Right cardiac atrium (tissue), 5 donors: Measurements from ENCODE around the gene CHL1. TPM values are rescaled to one million over a fixed set of nuclear protein-coding genes. Genes with fewer than 3 reads are reported as not detected.

Experiments
- ATAC-seq, 2 donors: fragments of 200-7000 bp; cut with Tn5 transposase; one replicate each; pipeline versions ENCODE4 v1.8.0 to v1.9.1; 2020; ENCODE audit warnings: moderate library complexity in 2 of 2, mild to moderate bottlenecking in 1 of 2
- DNase-seq, 3 donors: peaks; one replicate each; pipeline ENCODE4 v3.0.0-alpha.2; 2020
- H3K27ac ChIP-seq: one replicate; pipeline ENCODE4 v1.5.1; 2013; ENCODE audit warnings: mild to moderate bottlenecking, low read length, control low read depth, moderate library complexity
- H3K27me3 ChIP-seq: one replicate; pipeline ENCODE4 v1.6.1; 2013; ENCODE audit not compliant: control insufficient read depth, insufficient read depth
- H3K4me1 ChIP-seq: one replicate; pipeline ENCODE4 v1.6.1; 2013; ENCODE audit warnings: low read length; ENCODE audit not compliant: control insufficient read depth, insufficient read depth
- H3K4me3 ChIP-seq: one replicate; pipeline ENCODE4 v1.5.1; 2013; ENCODE audit warnings: low read length, control low read depth
- H3K9me3 ChIP-seq: one replicate; pipeline ENCODE4 v1.6.1; 2013; ENCODE audit warnings: low read length; ENCODE audit not compliant: control insufficient read depth
- WGBS: extraction: QIAGEN DNeasy Blood & Tissue Kit; methylation state at CpG from one replicate; pipeline ENCODE4 v1.1.7; 2013; 5-methylcytosine and 5-hydroxymethylcytosine counted together
- intact Hi-C, 4 donors: fragments of 100-400 bp; cut with DNase I; formaldehyde crosslinking; loops; one replicate each; pipeline versions ENCODE4 v1.11.0 to v1.14.0; 2022 to 2023
- polyA plus RNA-seq: library from polyadenylated mRNA; stranded (reverse); fragments of 200-250 nt; gene quantifications from one replicate; pipeline ENCODE4 v1.2.3, GENCODE V29; 2013
- total RNA-seq, 4 donors: library from RNA; stranded (reverse); fragmentation: NEBNext Ultra II Directional; extraction: Animal tissue kit (Norgen Biotek cat#: 25700); gene quantifications; one replicate each; pipeline ENCODE4 v1.2.1, GENCODE V29; 2021
- donor health status: healthy with polysubstance abuse.
- donor health status: DM: no; HTN: yes; CAD: no.
- donor health status: DM: no; HTN: no; CAD: no.
- donor health status: DM: no; HTN: yes; CAD: no; lungs with severe emphysema.
- donor health status: DM: yes; HTN: yes; CAD: no.

Gene CHL1
- total and polyA plus RNA-seq, 5 donors = 14.3 to 90.2 (median 70.2) TPM

DNA sequence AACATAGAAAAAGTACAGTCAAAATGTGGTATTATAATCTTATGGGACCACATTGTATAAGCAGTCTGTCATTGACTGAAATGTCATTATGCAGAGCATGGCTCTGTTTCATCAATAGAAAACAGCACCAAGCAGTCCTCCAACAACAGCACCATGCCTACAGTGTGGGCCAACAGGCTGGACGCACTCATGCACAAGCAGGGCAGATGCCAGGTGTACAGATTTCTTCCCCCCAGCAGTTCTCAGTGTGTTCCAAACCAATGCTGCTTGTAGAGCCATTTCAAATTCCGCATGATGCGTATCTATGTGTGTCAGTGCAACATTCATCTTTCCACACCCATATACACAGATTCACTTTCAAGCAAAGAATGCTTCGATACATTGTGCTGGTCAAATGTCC, 253.1 kb downstream of the CHL1 start:
- Histone ChIP-seq H3K9me3 (no peaks in the 10 kb centered on the region), H3K4me3 (no peak overlapping the region), H3K27me3 (no peaks in the 10 kb centered on the region), H3K4me1 (no peaks in the 10 kb centered on the region), H3K27ac (no peak overlapping the region)
- ATAC-seq (no peak), DNase-seq (no peak)
- WGBS = 95% methylated on average over 4 of the region's 4 CpGs
- intact Hi-C loops = no loop called here

- DNase-seq = no peak
- ATAC-seq = no peak
- Histone ChIP-seq H3K4me1 (no peaks in the 10 kb centered on the region), H3K9me3 (no peaks in the 10 kb centered on the region), H3K27me3 (no peaks in the 10 kb centered on the region), H3K27ac (no peak overlapping the region), H3K4me3 (no peak overlapping the region)
- intact Hi-C loops = no loop called here
- 80% methylated on average over 2 of the region's 2 CpGs for WGBS
Observed at GRCh38 chr3:452221-452620, 255.7 kb downstream of the CHL1 start.

- intact Hi-C loops = no loop called here
- Histone ChIP-seq H3K9me3 (no peaks in the 10 kb centered on the region), H3K27me3 (no peaks in the 10 kb centered on the region), H3K4me3 (no peak overlapping the region), H3K4me1 (no peaks in the 10 kb centered on the region), H3K27ac (no peak overlapping the region)
- WGBS = 85% methylated on average over 4 of the region's 4 CpGs
- DNase-seq (no peak), ATAC-seq (no peak)
Observed at GRCh38 chr3:453106-453505, 256.5 kb downstream of the CHL1 start.

DNA sequence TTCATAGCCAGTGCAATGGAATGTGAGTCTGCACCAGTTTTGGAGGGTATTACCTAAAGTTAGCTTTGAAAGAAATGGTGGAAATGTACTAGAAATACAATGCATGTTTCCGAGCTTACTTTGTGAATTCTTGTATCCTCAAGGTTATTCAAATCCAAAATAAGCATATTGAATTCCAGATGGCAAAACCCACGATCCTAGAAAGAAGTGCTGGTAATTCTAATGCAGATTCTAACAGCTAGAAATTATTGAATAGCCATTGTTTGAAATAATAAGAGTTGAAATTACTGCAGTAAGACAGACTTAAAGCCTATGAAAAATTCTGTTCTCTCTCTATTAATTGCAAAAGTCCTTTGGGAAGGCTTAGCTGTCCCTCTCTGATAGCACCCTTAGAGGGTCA, 258.4 kb downstream of the CHL1 start:
- 46% methylated on average over 2 of the region's 2 CpGs for WGBS
- intact Hi-C loops = no loop called here
- Histone ChIP-seq H3K27ac (no peak overlapping the region), H3K9me3 (no peaks in the 10 kb centered on the region), H3K4me3 (no peak overlapping the region), H3K27me3 (no peaks in the 10 kb centered on the region), H3K4me1 (no peaks in the 10 kb centered on the region)
- no peak for DNase-seq
- ATAC-seq = no peak

GRCh38 chr3:458124-458523, 261.6 kb downstream of the CHL1 start:
- no peak for DNase-seq
- no peak for ATAC-seq
- Histone ChIP-seq H3K27ac (no peak overlapping the region), H3K4me3 (no peak overlapping the region), H3K4me1 (no peaks in the 10 kb centered on the region), H3K9me3 (no peaks in the 10 kb centered on the region), H3K27me3 (no peaks in the 10 kb centered on the region)
- 47% methylated on average over 3 of the region's 3 CpGs for WGBS
- intact Hi-C loops = no loop called here

GRCh38 chr3:458653-459310, 262.2 kb downstream of the CHL1 start:
- no peak for ATAC-seq
- Histone ChIP-seq H3K9me3 (no peaks in the 10 kb centered on the region), H3K27me3 (no peaks in the 10 kb centered on the region), H3K4me1 (no peaks in the 10 kb centered on the region), H3K27ac (no peak overlapping the region), H3K4me3 (no peak overlapping the region)
- intact Hi-C loops = no loop called here
- WGBS = 38% methylated on average over 8 of the region's 8 CpGs
- no peak for DNase-seq
